Measurements from ENCODE around the gene MGMT. TPM values are rescaled to one million over a fixed set of nuclear protein-coding genes. Genes with fewer than 3 reads are reported as not detected.

MGMT gene
- total and polyA plus RNA-seq, 9 of the 15 experiments (the other 6 are each of a cell fraction or from before 2014, with no cell fraction given): 0.03 to 0.29 (median 0.11) TPM; not detected in 4

DNA sequence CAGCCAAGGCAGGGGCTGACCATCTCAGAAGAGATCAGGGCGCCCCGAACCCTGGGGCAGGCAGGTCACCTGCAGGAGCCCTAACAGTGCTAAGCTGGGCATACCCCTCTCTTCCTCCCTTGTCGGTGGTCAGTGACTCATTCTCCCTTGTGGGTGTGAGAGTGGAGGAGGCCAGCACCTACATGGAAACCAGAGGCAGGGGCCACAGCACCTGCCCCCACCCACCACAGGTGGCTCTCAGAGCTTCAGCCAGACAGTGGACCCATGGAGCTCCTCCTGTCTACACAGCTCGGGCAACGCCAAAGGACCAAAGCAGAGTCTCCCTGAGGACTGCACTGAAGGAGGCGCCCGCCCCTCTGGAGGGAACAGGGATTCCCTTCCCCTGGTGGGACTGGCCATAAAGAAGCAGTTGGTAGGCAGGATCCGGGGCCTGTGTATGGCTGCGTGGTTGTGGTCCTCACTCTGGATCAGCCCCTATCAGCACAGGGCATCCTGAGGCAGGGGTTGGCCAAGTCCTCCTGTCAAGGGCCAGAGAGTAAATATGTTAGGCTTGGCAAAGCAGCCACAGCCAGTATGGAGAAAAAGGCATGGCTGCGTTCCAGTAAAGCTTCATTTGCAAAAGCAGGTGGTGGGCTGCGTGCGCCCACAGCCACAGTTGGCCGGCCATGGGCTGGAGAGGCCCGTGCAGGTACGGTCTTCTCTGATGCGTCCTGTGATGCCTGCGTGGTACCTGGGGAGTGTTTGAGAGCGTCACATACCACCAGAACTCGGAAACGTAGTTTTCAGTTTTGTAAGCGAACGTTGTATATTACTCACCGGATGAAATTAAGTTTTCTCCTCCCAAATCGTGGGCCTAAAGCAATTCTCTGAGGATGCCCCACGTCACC is 298.9 kb downstream of the MGMT start (continued):
- TF ChIP-seq ZBTB5 (IDR thresholded peaks at IDR 0.05): no peak

GRCh38 chr10:129766611-129767550 is 299.8 kb downstream of the MGMT start:
- ChIA-PET CTCF (ENCODE audit: low intra/inter-chr PET ratio) (no interaction called here), POLR2A (no interaction called here)
- Histone ChIP-seq H3K9me3 (replicated peaks; ENCODE audit: control insufficient read depth, insufficient read depth, low read depth, low read length) (no peaks in the 10 kb centered on the region), H3K36me3 (ENCODE audit: control insufficient read depth, insufficient read depth, low read length) (no peaks in the 10 kb centered on the region), H3K4me2 (ENCODE audit: insufficient read depth, low read length) (no peak overlapping the region), H2AFZ (ENCODE audit: low read depth, low read length) (no peak overlapping the region), H3K27me3 (ENCODE audit: control insufficient read depth in 2 of 2, insufficient read depth in 2 of 2, low read length in 2 of 2) (peaks cover 0 to 35% of the 10 kb centered on the region in 2 experiments; a peak in 3 of 5 replicates), H3K27ac (ENCODE audit: extremely low read depth, low read depth, low read length) (no peak overlapping the region), H3K4me3 (no peak overlapping the region), H3K79me2 (ENCODE audit: control insufficient read depth, insufficient read depth, low read length) (no peaks in the 10 kb centered on the region), H3K9ac (ENCODE audit: insufficient read depth in 1 of 2, low read depth in 2 of 2, low read length in 2 of 2) (no peak overlapping the region), H4K20me1 (replicated peaks; ENCODE audit: control insufficient read depth, insufficient read depth, low read length) (0 out of 2 replicates have a peak, but pooled peaks cover 2% of the 10 kb centered on the region), H3K4me1 (replicated peaks in 1 of 2; ENCODE audit: control insufficient read depth in 2 of 2, insufficient read depth in 2 of 2, low read length in 2 of 2) (no peaks in the 10 kb centered on the region; a peak in 1 of 5 replicates), H3K9me1 (ENCODE audit: control insufficient read depth, insufficient read depth, low read length) (no peaks in the 10 kb centered on the region)
- in situ Hi-C loops (cut with MboI) (no loop called here), intact Hi-C loops (cut with micrococcal nuclease) (no loop called here)
- peak; percentile 53; the same call in 2 of the 3 replicates for ATAC-seq
- 3% methylated on average over 20 of the region's 25 CpGs for WGBS (ENCODE audit: insufficient coverage, low coverage, missing lambda C conversion rate)
- no TSS peak for BruUV-seq (replicated peaks)
- DNase-seq (ENCODE audit: extremely low read depth in 1 of 4, low spot score in 3 of 4): no peak
- TF ChIP-seq MTA2 (IDR thresholded peaks at IDR 0.05; ENCODE audit: low read depth) (no peak), SMARCC2 (IDR thresholded peaks at IDR 0.05; ENCODE audit: low read depth) (no peak), SNRNP70 (optimal IDR thresholded peaks at IDR 0.05; ENCODE audit: low read depth, low read length) (no peak), SMARCA4 (IDR thresholded peaks at IDR 0.05) (no peak), ZNF133 (CRISPR knock-in tag; IDR thresholded peaks at IDR 0.05) (no peak), ZNF639 (CRISPR knock-in tag; conservative IDR thresholded peaks at IDR 0.05 in 1 of 2, IDR thresholded peaks at IDR 0.05 in 1 of 2) (no peak), CBX2 (IDR thresholded peaks at IDR 0.05; ENCODE audit: insufficient read depth, low read length, poor library complexity, severe bottlenecking) (no peak), DACH1 (IDR thresholded peaks at IDR 0.05; ENCODE audit: partially characterized antibody) (no peak), BRD9 (IDR thresholded peaks at IDR 0.05; ENCODE audit: low read depth, partially characterized antibody) (no peak)
- FAIRE-seq: no peak

Measured in K562 (cell line).